Measurements from ENCODE around the gene ZBTB16. TPM values are rescaled to one million over a fixed set of nuclear protein-coding genes. Genes with fewer than 3 reads are reported as not detected.

The ZBTB16 gene
- total RNA-seq, 1 experiment from 2014 or later: 70.4 TPM

GRCh38 chr11:114194702-114195101 lies 135.2 kb downstream of the ZBTB16 start:
- H3K4me3 Mint-ChIP-seq (ENCODE audit: unreplicated experiment): peak overlapping the region; percentile 29
- no peaks in the 10 kb centered on the region for H3K27me3 Mint-ChIP-seq (ENCODE audit: insufficient read depth, unreplicated experiment)
- no peak for DNase-seq (ENCODE audit: unreplicated experiment)
- POLR2A ChIA-PET: interaction anchor here (0.6 to 33.6 kb wide), 11 partner anchors 14 to 258 kb away, joined by 3 to 1399 read pairs (median 5); partner anchors contain the start of genes NNMT and ZBTB16
- peak overlapping the region; percentile 97 for H3K27ac Mint-ChIP-seq (ENCODE audit: low read depth, unreplicated experiment)
- no peak for TF ChIP-seq CTCF (IDR thresholded peaks at IDR 0.05; ENCODE audit: unreplicated experiment)
- H3K36me3 Mint-ChIP-seq (ENCODE audit: insufficient read depth, unreplicated experiment): peaks cover 75% of the 10 kb centered on the region
- H3K9me3 Mint-ChIP-seq (ENCODE audit: unreplicated experiment): no peaks in the 10 kb centered on the region
- CTCF ChIA-PET: interaction anchor here (0.7 to 5.5 kb wide), 6 partner anchors 11 to 200 kb away, joined by 3 to 53 read pairs (median 4); no protein-coding TSS in a partner anchor
- H3K4me1 Mint-ChIP-seq (ENCODE audit: insufficient read depth, unreplicated experiment): peaks cover 46% of the 10 kb centered on the region
- no TSS peak for BruUV-seq (replicated peaks)
- intact Hi-C loops (cut with micrococcal nuclease): loop anchor here (5.0 kb wide), 1 partner anchor 68 kb away; no protein-coding TSS in a partner anchor

GRCh38 chr11:114195151-114195550 lies 135.6 kb downstream of the ZBTB16 start:
- intact Hi-C loops (cut with micrococcal nuclease): loop anchor here (5.0 kb wide), 1 partner anchor 67 kb away; no protein-coding TSS in a partner anchor
- H3K9me3 Mint-ChIP-seq (ENCODE audit: unreplicated experiment): no peaks in the 10 kb centered on the region
- ChIA-PET CTCF (interaction anchor here (0.7 to 5.5 kb wide), 3 partner anchors 15 to 65 kb away, joined by 4 to 53 read pairs (median 5); no protein-coding TSS in a partner anchor), POLR2A (interaction anchor here (1.7 to 33.6 kb wide), 8 partner anchors 14 to 135 kb away, joined by 4 to 1399 read pairs (median 15); partner anchors contain the start of gene ZBTB16)
- peak overlapping the region; percentile 97 for H3K27ac Mint-ChIP-seq (ENCODE audit: low read depth, unreplicated experiment)
- H3K27me3 Mint-ChIP-seq (ENCODE audit: insufficient read depth, unreplicated experiment): no peaks in the 10 kb centered on the region
- no peak for DNase-seq (ENCODE audit: unreplicated experiment)
- TF ChIP-seq CTCF (IDR thresholded peaks at IDR 0.05; ENCODE audit: unreplicated experiment): no peak
- H3K4me1 Mint-ChIP-seq (ENCODE audit: insufficient read depth, unreplicated experiment): peaks cover 46% of the 10 kb centered on the region
- H3K4me3 Mint-ChIP-seq (ENCODE audit: unreplicated experiment): peak overlapping the region; percentile 35
- no TSS peak for BruUV-seq (replicated peaks)
- H3K36me3 Mint-ChIP-seq (ENCODE audit: insufficient read depth, unreplicated experiment): peaks cover 71% of the 10 kb centered on the region

- no peaks in the 10 kb centered on the region for H3K9me3 Mint-ChIP-seq (ENCODE audit: unreplicated experiment)
- no TSS peak for BruUV-seq (replicated peaks)
- intact Hi-C loops (cut with micrococcal nuclease): loop anchor here (5.0 kb wide), 1 partner anchor 66 kb away; no protein-coding TSS in a partner anchor
- ChIA-PET POLR2A (interaction anchor here (0.6 to 13.9 kb wide), 14 partner anchors 9 to 136 kb away, joined by 3 to 398 read pairs (median 6); partner anchors contain the start of genes NNMT and ZBTB16), CTCF (interaction anchor here (0.5 to 1.9 kb wide), 7 partner anchors 15 to 446 kb away, joined by 3 to 5 read pairs (median 4); no protein-coding TSS in a partner anchor)
- H3K4me3 Mint-ChIP-seq (ENCODE audit: unreplicated experiment): no peak overlapping the region
- TF ChIP-seq CTCF (IDR thresholded peaks at IDR 0.05; ENCODE audit: unreplicated experiment): no peak
- no peaks in the 10 kb centered on the region for H3K27me3 Mint-ChIP-seq (ENCODE audit: insufficient read depth, unreplicated experiment)
- peaks cover 55% of the 10 kb centered on the region for H3K4me1 Mint-ChIP-seq (ENCODE audit: insufficient read depth, unreplicated experiment)
- H3K36me3 Mint-ChIP-seq (ENCODE audit: insufficient read depth, unreplicated experiment): peaks cover 61% of the 10 kb centered on the region
- peak; percentile 63 for DNase-seq (ENCODE audit: unreplicated experiment)
- H3K27ac Mint-ChIP-seq (ENCODE audit: low read depth, unreplicated experiment): peak overlapping the region; percentile 97
Measured at GRCh38 chr11:114195981-114196731, 136.6 kb downstream of the ZBTB16 start.
